Kidney tubule cell (primary cell): ENCODE results near the gene RIPK4.
"Not testable (repeated sequence)": the region's sequence is repeated elsewhere in the genome, so short reads cannot be mapped to it uniquely, and the experiment has no call there.

Experiments used
- DNase-seq: peaks from one replicate; pipeline ENCODE4 v3.0.0-alpha.2; 2018; ENCODE audit warnings: low spot score

Gene RIPK4

GRCh38 chr21:41714299-41714865, 52.5 kb downstream of the RIPK4 start:
- DNase-seq, result not testable (repeated sequence)

GRCh38 chr21:41713495-41714281, 53.2 kb downstream of the RIPK4 start:
- no peak for DNase-seq

GRCh38 chr21:41712730-41713129, 54.1 kb downstream of the RIPK4 start:
- DNase-seq, result no peak

- DNase-seq, result no peak
These were observed 54.7 kb downstream of the RIPK4 start for GRCh38 chr21:41712201-41712600.

- DNase-seq, result no peak
These were observed 55.3 kb downstream of the RIPK4 start for GRCh38 chr21:41711416-41712007.

GRCh38 chr21:41710823-41711160, 56.1 kb downstream of the RIPK4 start:
- no peak for DNase-seq

GRCh38 chr21:41709965-41710822, 56.7 kb downstream of the RIPK4 start:
- DNase-seq, result no peak

GRCh38 chr21:41709166-41709565, 57.7 kb downstream of the RIPK4 start:
- DNase-seq, result no peak

GRCh38 chr21:41707960-41708330, 58.9 kb downstream of the RIPK4 start:
- DNase-seq, result no peak

GRCh38 chr21:41707231-41707959, 59.5 kb downstream of the RIPK4 start:
- peak; percentile 83 for DNase-seq

- peak; percentile 53 for DNase-seq
These were observed 60.2 kb downstream of the RIPK4 start for GRCh38 chr21:41706678-41707077.

- DNase-seq, result no peak
These were observed 60.6 kb downstream of the RIPK4 start for GRCh38 chr21:41706263-41706639.

GRCh38 chr21:41705546-41706262, 61.1 kb downstream of the RIPK4 start:
- DNase-seq, result no peak

- DNase-seq, result peak; percentile 80
These were observed 62.9 kb downstream of the RIPK4 start for GRCh38 chr21:41703857-41704501.

GRCh38 chr21:41701749-41702148, 65.1 kb downstream of the RIPK4 start:
- DNase-seq, result no peak

- DNase-seq, result no peak
These were observed 67.5 kb downstream of the RIPK4 start for GRCh38 chr21:41699311-41699710.

- no peak for DNase-seq
These were observed 68.8 kb downstream of the RIPK4 start for GRCh38 chr21:41698071-41698470.

GRCh38 chr21:41695513-41695912, 71.3 kb downstream of the RIPK4 start:
- DNase-seq, result no peak

- not testable (repeated sequence) for DNase-seq
These were observed 72.8 kb downstream of the RIPK4 start for GRCh38 chr21:41694042-41694441.

- DNase-seq, result no peak
These were observed 74.7 kb downstream of the RIPK4 start for GRCh38 chr21:41692185-41692565.
